HG03159 (cell line): ENCODE data around the gene MEGF6.

Source experiments
- ATAC-seq: cut with Tn5 transposase; IDR thresholded peaks from one replicate; pipeline ENCODE4 v1.9.1; 2021; ENCODE audit warnings: mild to moderate bottlenecking, moderate library complexity; ENCODE audit not compliant: unreplicated experiment

Gene MEGF6

DNA sequence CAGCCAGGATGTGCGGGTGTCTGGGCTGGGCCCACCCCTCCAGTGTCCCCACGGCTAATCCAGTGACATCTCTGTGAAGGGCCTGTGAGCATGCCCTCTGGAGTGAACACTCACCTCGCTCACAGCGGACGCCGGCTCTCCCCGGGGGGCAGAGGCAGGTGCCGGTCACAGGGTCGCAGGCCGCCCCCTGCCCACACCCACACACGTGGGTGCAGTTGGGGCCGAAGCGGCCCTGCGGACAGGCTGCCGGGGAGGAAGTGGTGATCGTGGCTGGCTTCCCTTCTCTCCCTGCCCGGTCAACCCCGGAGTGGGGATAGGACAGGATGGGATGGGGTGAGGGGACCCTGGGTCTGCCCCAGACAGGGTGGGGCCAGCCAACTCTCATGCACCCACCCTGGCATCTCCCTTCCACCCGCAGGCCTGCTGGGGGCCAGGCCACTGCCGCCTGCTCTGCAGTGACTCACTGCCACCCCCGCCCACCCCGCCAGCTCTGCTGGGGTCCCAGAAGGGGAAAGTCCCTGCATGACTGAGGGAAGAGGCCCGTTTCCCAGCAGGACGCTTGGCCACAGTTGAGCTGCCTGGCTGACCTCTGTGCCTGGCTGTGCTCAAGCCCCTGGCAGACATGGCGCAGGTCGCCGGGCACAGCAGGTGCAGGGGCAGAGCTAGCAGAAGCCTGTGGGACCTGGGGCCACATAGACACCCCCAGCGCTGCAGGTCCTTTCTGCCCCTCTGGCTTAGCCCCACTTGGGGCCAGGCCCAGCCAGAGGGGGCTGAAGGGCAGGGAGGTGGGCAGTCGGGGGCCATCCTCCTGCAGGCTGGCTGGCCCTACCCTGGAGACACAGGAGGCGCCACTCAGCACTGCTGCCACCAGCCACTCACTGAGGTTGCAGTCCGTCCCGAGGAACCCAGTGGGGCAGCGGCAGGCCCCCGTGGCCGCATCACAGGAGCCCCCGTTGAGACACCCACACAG lies 115.2 kb downstream of the MEGF6 start:
- ATAC-seq: no peak

GRCh38 chr1:3494321-3495308 lies 116.7 kb downstream of the MEGF6 start:
- ATAC-seq: no peak

- no peak for ATAC-seq
These were observed 118.6 kb downstream of the MEGF6 start for GRCh38 chr1:3492545-3493246.

- peak; percentile 61 for ATAC-seq
These were observed 119.7 kb downstream of the MEGF6 start for GRCh38 chr1:3491291-3492246.

DNA sequence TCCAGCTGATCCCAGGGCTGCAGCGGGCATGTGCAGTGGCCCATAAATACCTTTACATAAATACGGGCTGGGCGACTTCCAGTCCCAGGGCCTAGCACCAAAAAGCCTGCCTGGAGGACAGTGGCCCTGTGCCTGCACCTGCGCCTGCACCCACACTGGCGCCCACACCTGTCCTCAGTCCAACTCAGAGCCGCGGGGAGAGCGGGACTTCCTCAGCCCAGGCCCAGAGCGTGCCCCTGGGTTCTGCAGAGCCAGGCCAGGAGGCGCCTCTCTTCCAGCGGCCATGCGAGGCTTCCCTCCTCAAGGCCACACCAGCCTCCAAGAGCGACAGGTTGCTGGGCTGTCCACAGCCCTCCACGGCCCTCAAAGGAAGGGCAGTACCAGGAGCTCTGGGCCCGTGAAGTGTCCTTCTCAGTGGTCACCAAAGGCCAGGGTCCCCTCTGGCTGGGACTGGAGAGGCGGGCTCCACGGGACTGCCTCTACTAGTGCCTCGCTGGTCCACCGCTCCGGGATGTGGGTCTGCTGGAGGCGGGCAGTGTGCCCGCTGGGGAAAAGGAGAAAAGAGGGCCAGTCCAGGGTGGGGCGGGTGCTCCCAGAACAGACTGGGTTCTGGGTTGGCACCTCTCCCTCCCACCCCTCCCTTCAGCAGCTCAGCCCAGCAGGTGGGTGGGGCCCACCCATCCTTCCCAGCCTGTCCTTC lies 121.1 kb downstream of the MEGF6 start:
- no peak for ATAC-seq

GRCh38 chr1:3488432-3488831 lies 122.9 kb downstream of the MEGF6 start:
- ATAC-seq: no peak

- ATAC-seq: no peak
These were observed 126.3 kb downstream of the MEGF6 start for GRCh38 chr1:3485016-3485415.

DNA sequence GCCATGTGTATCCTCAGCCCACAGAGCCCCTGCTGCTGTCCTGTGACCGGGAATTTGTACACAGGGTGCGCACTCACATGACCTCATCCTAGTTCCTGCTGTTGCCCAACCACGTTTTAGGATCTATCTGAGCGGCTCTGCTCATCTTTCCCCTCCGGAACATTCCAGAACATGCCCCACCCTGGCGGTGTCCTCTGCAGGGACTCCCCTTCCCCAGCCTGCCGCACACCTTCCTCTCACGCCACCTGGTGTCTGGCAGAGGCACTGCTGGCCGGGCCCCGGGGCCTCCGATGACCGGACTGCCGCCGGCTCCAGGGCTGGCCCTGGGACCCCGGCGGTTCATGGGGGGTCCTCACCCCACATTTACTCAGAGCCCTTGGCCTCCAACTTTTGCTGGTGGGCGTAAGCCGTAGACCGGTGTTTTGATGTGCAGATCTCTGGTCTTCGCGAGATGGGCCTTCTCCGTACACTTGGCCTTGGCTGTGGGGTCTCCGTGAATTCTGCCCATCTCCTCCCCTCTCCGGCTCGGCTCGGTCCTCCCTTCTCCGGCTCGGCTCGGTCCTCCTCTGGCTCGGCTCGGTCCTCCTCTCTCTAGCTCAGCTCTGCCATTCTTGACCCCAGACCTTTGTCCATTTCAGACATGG lies 127.4 kb downstream of the MEGF6 start:
- ATAC-seq: no peak

DNA sequence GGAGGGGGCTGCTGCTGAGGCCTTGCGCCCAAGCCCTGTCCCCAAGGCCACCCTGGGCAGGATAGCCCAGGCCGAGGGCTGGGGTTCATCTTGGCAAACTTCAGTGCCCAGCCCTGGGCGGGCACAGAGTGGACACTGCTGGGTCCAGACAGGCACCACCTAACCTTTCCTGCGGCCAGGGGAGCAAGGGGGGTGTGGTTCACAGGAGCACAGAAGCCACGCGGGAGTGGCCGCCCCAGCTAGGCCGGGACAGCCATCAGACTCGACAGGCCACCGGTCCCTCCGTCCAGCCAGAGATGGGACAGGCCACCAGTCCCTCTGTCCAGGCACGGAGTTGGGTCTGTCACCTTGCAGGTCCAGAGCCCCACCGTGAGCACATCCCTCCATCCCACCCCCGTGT lies 127.9 kb downstream of the MEGF6 start:
- ATAC-seq: no peak

DNA sequence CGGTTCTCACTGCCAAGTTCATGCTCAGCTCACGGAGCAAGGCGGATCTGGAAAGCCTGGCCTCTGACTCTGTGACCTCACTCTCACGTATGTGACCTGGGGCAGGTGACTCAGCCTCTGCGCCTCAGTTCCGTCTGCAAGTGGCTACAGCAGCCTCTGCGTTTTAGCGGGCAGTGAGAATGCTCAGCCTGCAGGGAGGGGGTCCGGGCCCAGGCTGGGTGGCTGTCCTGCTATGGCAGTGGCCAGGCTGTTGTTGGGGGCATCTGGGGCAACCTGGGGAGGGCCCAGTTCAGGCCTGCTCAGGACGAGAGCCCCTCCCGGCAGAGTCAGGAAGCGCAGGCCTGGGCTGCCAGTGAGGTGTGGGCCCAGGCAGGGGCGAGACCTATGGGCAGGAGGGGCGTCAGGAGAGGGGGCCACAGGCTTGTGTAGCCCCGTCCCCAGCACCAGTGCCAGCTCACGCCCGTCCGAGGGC lies 128.9 kb downstream of the MEGF6 start:
- no peak for ATAC-seq

GRCh38 chr1:3481836-3482375 lies 129.4 kb downstream of the MEGF6 start:
- no peak for ATAC-seq

- no peak for ATAC-seq
These were observed 130.3 kb downstream of the MEGF6 start for GRCh38 chr1:3481046-3481445.

GRCh38 chr1:3480369-3480719 lies 131.0 kb downstream of the MEGF6 start:
- ATAC-seq: no peak

GRCh38 chr1:3479511-3480368 lies 131.6 kb downstream of the MEGF6 start:
- ATAC-seq: no peak

DNA sequence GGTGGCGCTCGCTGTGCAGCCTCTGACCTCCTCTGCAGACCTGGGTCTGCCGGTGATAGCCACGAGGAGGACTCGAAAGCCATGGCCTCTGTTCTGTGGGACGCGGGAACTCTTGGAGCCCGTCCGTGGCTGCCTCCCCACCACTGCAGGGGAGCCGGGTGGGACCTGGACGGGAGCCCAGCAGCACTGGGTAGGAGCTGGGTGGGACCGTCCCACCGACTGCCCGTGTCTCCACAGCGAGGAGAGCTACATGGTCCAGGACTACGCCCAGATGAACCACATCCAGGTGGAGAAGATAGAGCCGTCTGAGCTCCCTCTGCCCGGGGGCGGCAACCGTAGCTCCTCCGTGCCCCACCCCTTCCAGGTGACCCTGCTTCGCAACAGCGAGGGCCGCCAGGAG lies 133.1 kb downstream of the MEGF6 start:
- ATAC-seq: no peak

DNA sequence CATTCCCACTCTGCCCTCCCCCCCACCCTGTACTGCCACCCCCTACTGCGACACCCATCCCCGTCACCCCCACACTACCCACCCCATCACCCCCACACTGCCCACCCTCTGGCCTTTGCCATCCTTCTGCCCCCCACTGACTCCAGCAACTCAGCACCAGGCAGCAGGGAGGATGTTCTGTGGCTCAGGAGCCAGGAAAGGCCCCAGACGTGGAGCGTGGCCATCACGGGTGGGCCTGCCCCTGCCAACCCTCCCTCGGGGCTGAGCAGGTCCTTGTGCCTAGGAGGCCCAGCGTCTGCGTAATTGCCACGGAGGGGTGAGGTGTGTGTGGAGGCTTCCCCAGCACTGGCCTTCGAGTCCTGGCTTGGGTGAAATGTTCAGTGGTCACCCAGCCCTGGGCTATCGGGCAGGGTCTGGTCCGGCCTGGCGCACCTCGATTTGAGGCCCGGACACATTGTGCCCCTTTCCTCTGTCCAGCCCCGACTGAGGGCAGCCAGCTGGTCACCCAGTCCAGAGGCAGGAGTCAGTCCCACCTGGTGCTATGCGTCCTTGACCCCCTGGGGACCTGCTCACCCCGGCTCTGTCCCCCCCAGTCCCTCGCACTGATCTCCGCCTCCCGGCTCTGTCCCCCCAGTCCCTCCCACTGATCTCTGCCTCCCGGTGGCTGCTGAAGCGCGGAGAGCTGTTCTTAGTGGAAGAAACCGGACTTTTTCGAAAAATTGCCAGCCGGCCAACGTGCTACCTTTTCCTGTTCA lies 133.9 kb downstream of the MEGF6 start:
- ATAC-seq: no peak

GRCh38 chr1:3476666-3477065 lies 134.6 kb downstream of the MEGF6 start:
- no peak for ATAC-seq
